ENCODE measurements around the gene TICAM1.
A peak's percentile ranks its signal among the peaks of the same experiment; 100 is the strongest.
"Not testable (repeated sequence)": the region's sequence is repeated elsewhere in the genome, so short reads cannot be mapped to it uniquely, and the experiment has no call there.

Gene TICAM1

GRCh38 chr19:4829001-4829712, 2.4 kb downstream of the TICAM1 start:
- Mint-ChIP-seq H3K36me3 (ENCODE audit: low read depth) (peaks cover 55% of the 10 kb centered on the region), H3K9me3 (no peaks in the 10 kb centered on the region), H3K27me3 (no peaks in the 10 kb centered on the region), H3K27ac (peak overlapping the region; percentile 93), H3K4me3 (peak overlapping the region; percentile 68), H3K4me1 (ENCODE audit: low read depth) (peaks cover 50% of the 10 kb centered on the region)
- intact Hi-C loops (cut with micrococcal nuclease): no loop called here

GRCh38 chr19:4823577-4823976, 7.9 kb downstream of the TICAM1 start:
- no peak overlapping the region for H3K27ac Mint-ChIP-seq

GRCh38 chr19:4822354-4822753, 9.2 kb downstream of the TICAM1 start:
- intact Hi-C loops (cut with micrococcal nuclease); H3K27ac Mint-ChIP-seq; H3K9me3 Mint-ChIP-seq; H3K27me3 Mint-ChIP-seq; H3K4me3 Mint-ChIP-seq: not testable (repeated sequence)
- Mint-ChIP-seq H3K36me3 (ENCODE audit: low read depth) (peaks cover 85% of the 10 kb centered on the region), H3K4me1 (ENCODE audit: low read depth) (peaks cover 18% of the 10 kb centered on the region)

More at GRCh38 chr19:4823577-4823976, 7.9 kb downstream of the TICAM1 start:
- H3K4me1 Mint-ChIP-seq (ENCODE audit: low read depth): peaks cover 25% of the 10 kb centered on the region
- no peak overlapping the region for H3K4me3 Mint-ChIP-seq
- H3K27me3 Mint-ChIP-seq: no peaks in the 10 kb centered on the region
- no peaks in the 10 kb centered on the region for H3K9me3 Mint-ChIP-seq
- H3K36me3 Mint-ChIP-seq (ENCODE audit: low read depth): peaks cover 84% of the 10 kb centered on the region
- intact Hi-C loops (cut with micrococcal nuclease): no loop called here

- H3K4me3 Mint-ChIP-seq: no peak overlapping the region
- H3K36me3 Mint-ChIP-seq (ENCODE audit: low read depth): peaks cover 92% of the 10 kb centered on the region
- no peaks in the 10 kb centered on the region for H3K9me3 Mint-ChIP-seq
- H3K27ac Mint-ChIP-seq: peak overlapping the region; percentile 20
- peaks cover 29% of the 10 kb centered on the region for H3K4me1 Mint-ChIP-seq (ENCODE audit: low read depth)
- H3K27me3 Mint-ChIP-seq: no peaks in the 10 kb centered on the region
- intact Hi-C loops (cut with micrococcal nuclease): no loop called here
Measured at GRCh38 chr19:4821265-4821664, 10.2 kb downstream of the TICAM1 start.

GRCh38 chr19:4817467-4818277, 13.8 kb downstream of the TICAM1 start:
- peak overlapping the region; percentile 48 for H3K27ac Mint-ChIP-seq
- intact Hi-C loops (cut with micrococcal nuclease): loop anchor here (2.0 kb wide), 1 partner anchor 13 kb away; the partner anchor contains the start of gene TICAM1
- peaks cover 47% of the 10 kb centered on the region for H3K4me1 Mint-ChIP-seq (ENCODE audit: low read depth)
- no peak overlapping the region for H3K4me3 Mint-ChIP-seq
- H3K36me3 Mint-ChIP-seq (ENCODE audit: low read depth): peaks cover 78% of the 10 kb centered on the region
- no peaks in the 10 kb centered on the region for H3K9me3 Mint-ChIP-seq
- H3K27me3 Mint-ChIP-seq: no peaks in the 10 kb centered on the region

- Mint-ChIP-seq H3K9me3 (no peaks in the 10 kb centered on the region), H3K36me3 (ENCODE audit: low read depth) (peaks cover 71% of the 10 kb centered on the region), H3K4me1 (ENCODE audit: low read depth) (peaks cover 54% of the 10 kb centered on the region), H3K27ac (no peak overlapping the region), H3K4me3 (no peak overlapping the region), H3K27me3 (no peaks in the 10 kb centered on the region)
- intact Hi-C loops (cut with micrococcal nuclease): loop anchor here (2.0 kb wide), 1 partner anchor 14 kb away; the partner anchor contains the start of gene TICAM1
Measured at GRCh38 chr19:4816950-4817278, 14.6 kb downstream of the TICAM1 start.

GRCh38 chr19:4816202-4816949, 15.1 kb downstream of the TICAM1 start:
- Mint-ChIP-seq H3K36me3 (ENCODE audit: low read depth) (peaks cover 65% of the 10 kb centered on the region), H3K9me3 (no peaks in the 10 kb centered on the region), H3K27me3 (no peaks in the 10 kb centered on the region), H3K4me3 (no peak overlapping the region), H3K4me1 (ENCODE audit: low read depth) (peaks cover 57% of the 10 kb centered on the region), H3K27ac (peak overlapping the region; percentile 80)
- intact Hi-C loops (cut with micrococcal nuclease): loop anchor here (2.0 kb wide), 1 partner anchor 14 kb away; the partner anchor contains the start of gene TICAM1

- peak overlapping the region; percentile 80 for H3K27ac Mint-ChIP-seq
- peaks cover 58% of the 10 kb centered on the region for H3K36me3 Mint-ChIP-seq (ENCODE audit: low read depth)
- intact Hi-C loops (cut with micrococcal nuclease): loop anchor here (2.0 kb wide), 1 partner anchor 15 kb away; the partner anchor contains the start of gene TICAM1
- H3K4me1 Mint-ChIP-seq (ENCODE audit: low read depth): peaks cover 62% of the 10 kb centered on the region
- no peaks in the 10 kb centered on the region for H3K27me3 Mint-ChIP-seq
- peak overlapping the region; percentile 76 for H3K4me3 Mint-ChIP-seq
- no peaks in the 10 kb centered on the region for H3K9me3 Mint-ChIP-seq
Measured at GRCh38 chr19:4815426-4816201, 15.9 kb downstream of the TICAM1 start.

GRCh38 chr19:4814625-4815425, 16.7 kb downstream of the TICAM1 start:
- Mint-ChIP-seq H3K4me3 (peak overlapping the region; percentile 76), H3K27me3 (no peaks in the 10 kb centered on the region), H3K9me3 (no peaks in the 10 kb centered on the region), H3K36me3 (ENCODE audit: low read depth) (peaks cover 50% of the 10 kb centered on the region), H3K27ac (peak overlapping the region; percentile 80), H3K4me1 (ENCODE audit: low read depth) (peaks cover 70% of the 10 kb centered on the region)
- intact Hi-C loops (cut with micrococcal nuclease): no loop called here

GRCh38 chr19:4811328-4812131, 20.0 kb downstream of the TICAM1 start:
- H3K36me3 Mint-ChIP-seq (ENCODE audit: low read depth): peaks cover 17% of the 10 kb centered on the region
- H3K9me3 Mint-ChIP-seq: no peaks in the 10 kb centered on the region
- peak overlapping the region; percentile 100 for H3K27ac Mint-ChIP-seq
- peaks cover 91% of the 10 kb centered on the region for H3K4me1 Mint-ChIP-seq (ENCODE audit: low read depth)
- peak overlapping the region; percentile 40 for H3K4me3 Mint-ChIP-seq
- intact Hi-C loops (cut with micrococcal nuclease): loop anchor here (2.0 kb wide), 1 partner anchor 99 kb away; no protein-coding TSS in a partner anchor
- no peaks in the 10 kb centered on the region for H3K27me3 Mint-ChIP-seq

- Mint-ChIP-seq H3K27ac (peak overlapping the region; percentile 100), H3K4me1 (ENCODE audit: low read depth) (peaks cover 62% of the 10 kb centered on the region), H3K4me3 (peak overlapping the region; percentile 2), H3K27me3 (no peaks in the 10 kb centered on the region), H3K9me3 (no peaks in the 10 kb centered on the region), H3K36me3 (ENCODE audit: low read depth) (no peaks in the 10 kb centered on the region)
- intact Hi-C loops (cut with micrococcal nuclease): no loop called here
Measured at GRCh38 chr19:4807188-4807587, 24.3 kb downstream of the TICAM1 start.

GRCh38 chr19:4806384-4806783, 25.1 kb downstream of the TICAM1 start:
- Mint-ChIP-seq H3K4me1 (ENCODE audit: low read depth) (peaks cover 54% of the 10 kb centered on the region), H3K27ac (peak overlapping the region; percentile 100), H3K27me3 (no peaks in the 10 kb centered on the region), H3K9me3 (no peaks in the 10 kb centered on the region), H3K4me3 (no peak overlapping the region), H3K36me3 (ENCODE audit: low read depth) (no peaks in the 10 kb centered on the region)
- intact Hi-C loops (cut with micrococcal nuclease): no loop called here

All from dendritic cell treated with granulocyte-macrophage colony-stimulating factor and Interleukin-4, amounts not matched to agents 40 ng/mL and 50 ng/mL, for 4 days (primary cell).